DMS 273 (cell line): ENCODE data around the gene INSM2.

Experiments
- DNase-seq: peaks from one replicate; lab custom pipeline; 2025; ENCODE audit not compliant: unreplicated experiment; lab: John Stamatoyannopoulos, UW

Gene INSM2, protein sequence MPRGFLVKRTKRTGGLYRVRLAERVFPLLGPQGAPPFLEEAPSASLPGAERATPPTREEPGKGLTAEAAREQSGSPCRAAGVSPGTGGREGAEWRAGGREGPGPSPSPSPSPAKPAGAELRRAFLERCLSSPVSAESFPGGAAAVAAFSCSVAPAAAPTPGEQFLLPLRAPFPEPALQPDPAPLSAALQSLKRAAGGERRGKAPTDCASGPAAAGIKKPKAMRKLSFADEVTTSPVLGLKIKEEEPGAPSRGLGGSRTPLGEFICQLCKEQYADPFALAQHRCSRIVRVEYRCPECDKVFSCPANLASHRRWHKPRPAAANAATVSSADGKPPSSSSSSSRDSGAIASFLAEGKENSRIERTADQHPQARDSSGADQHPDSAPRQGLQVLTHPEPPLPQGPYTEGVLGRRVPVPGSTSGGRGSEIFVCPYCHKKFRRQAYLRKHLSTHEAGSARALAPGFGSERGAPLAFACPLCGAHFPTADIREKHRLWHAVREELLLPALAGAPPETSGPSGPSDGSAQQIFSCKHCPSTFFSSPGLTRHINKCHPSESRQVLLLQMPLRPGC

DNA sequence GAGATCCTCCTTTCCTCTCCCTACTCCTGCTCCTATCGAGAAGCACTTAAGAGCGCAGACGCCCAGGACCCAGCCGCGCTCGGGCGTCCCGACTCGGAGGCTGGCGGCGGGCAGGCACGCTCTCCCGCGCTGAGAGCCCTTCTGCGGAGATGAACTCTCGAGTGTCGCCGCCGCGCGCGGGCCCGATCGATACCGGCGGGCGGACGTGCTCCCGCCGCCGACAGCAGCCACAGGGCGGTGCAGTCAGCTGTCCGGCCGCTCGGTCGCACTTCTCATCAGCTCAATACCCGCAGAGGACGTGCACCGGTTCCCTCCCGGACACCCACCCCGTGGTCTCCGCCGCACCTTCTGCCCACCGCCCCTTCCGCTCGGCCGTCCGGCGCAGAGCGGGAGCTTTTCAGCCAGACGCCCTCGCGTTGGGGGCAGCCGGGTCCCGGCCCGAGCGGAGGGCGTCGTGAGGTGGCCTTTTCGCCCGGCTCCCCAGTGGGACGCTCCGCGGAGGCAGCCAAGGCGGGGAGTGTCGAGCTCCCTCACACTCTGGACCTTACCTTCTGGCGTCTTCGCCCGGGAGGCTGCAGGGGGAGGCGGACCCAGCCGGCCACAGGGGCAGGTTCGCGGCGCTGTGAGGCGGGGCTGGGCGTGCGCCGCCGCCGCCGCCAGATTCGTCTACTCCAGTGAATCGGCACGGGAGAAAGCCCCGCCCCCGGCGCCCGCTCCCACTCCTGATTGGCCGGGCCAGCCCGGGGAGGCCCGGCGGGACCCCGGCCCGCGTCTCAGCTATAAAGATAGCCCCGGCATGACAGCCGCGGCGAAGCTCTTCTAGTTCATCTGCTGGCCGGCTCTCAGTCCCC lies at the start of gene INSM2:
Gene INSM2, plus strand, starts transcription at position 808 of the 851 bp plus-strand sequence. CDS start 89 bp downstream, outside the sequence.
- DNase-seq, result peak; percentile 94

DNA sequence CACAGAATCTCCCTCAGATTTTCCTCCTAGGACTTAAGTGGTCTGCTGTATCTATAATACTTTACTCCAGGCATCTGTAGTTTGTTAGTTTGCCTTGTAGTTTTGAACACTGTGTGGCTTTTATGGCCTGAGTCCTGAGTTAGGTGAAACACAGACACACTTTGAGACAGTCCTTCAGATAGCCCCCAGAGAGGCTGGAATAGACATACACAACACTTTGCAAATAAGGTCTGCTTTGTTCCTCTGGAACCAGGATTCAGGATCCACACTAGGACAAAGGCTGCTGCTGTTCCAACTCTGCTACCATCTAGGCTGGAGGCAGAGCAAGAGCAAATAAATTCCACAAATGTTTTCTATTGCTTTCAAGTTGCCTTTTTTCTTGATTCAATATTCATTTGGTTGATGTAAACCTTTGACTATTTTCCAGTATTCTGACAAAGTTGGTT lies 41.4 kb upstream of the INSM2 start:
- DNase-seq, result no peak

DNA sequence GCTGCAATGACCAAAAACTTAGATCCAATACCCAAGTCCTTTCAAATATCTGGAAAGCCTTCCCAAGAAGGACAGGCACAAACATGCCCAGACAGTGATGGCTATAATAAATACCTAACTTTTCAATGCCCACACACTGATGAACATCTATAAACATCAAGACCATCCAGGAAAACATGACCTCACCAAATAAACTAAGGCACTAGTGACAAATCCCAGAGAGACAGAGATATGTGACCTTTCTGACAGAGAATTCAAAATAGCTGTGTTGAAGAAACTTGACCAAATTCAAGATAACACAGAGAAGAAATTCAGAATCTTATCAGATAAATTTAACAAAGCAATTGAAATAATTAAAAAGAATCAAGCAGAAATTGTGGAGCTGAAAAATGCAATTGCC lies 38.7 kb upstream of the INSM2 start:
- no peak for DNase-seq

DNA sequence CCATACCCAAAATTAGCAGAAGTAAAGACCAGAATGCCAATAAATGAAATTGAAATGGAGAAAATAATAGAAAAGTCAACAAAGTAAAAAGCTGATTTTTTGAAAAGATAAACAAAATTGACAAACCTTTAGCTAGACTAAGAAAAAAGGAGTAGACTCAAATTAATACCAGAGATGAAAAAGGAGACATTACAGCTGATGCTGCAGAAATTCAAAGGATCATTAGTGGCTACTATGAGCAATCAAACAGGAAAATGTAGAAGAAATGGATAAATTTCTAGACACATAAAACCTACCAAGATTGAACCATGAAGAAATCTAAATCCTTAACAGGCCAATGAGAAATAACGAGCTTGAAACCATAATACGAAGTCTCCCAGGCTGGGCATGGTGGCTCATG lies 34.8 kb upstream of the INSM2 start:
- DNase-seq, result no peak

DNA sequence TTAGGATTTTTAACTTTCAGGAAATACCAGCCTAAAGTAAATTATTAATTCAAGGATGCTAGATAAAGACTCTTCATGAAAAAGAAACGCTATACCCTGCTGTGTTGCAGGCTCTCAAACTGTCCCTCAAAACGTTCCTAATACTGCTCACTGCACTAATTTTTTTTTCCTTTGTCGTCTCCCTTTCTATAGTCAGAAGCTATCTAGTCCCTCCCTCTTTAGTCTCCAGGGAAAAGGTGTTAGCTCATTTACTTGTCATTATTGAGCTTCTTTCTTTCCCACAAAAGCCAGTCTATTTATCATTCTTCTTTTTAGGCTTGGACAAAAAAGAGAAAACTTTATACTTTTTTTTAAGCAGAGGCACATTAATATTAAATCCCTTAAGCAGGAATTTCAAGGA lies 30.3 kb upstream of the INSM2 start:
- no peak for DNase-seq

DNA sequence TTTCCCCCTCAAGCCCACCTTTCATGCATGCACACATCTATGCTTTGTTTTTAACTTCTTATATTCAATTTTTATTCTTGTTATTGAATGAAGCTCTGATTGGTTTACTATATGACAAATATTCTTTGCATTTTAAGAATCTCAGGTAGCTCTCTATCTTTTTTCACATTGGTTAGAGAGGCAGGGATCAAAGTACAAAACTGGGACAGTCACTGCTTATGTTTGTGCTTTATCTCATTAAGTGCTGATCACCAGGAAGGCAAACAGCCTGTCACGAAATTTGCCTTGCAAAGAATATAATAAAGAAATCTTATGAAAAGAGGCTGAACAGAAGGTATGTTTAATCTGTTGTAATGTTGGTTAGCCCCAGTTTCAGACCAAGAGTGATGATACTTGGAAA lies 29.7 kb upstream of the INSM2 start:
- DNase-seq, result no peak

DNA sequence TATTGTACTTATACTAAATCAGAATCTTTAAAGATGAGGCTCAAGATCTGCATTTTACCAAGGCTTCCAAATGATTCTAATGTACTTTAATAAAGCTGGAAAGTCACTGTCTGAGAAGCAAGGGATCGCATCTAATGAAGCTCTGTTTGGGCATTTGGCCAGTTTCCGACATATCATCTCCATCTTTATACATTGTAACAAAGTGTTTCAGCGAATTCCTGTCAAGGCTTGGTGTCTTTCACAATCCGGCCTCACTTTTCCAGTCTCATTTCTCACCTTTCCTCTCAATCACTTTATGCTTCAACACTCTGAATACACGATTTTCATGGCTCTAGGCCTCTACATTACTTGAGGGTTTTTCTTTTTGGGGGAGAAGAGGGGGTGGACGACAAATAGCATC lies 27.5 kb upstream of the INSM2 start:
- no peak for DNase-seq

DNA sequence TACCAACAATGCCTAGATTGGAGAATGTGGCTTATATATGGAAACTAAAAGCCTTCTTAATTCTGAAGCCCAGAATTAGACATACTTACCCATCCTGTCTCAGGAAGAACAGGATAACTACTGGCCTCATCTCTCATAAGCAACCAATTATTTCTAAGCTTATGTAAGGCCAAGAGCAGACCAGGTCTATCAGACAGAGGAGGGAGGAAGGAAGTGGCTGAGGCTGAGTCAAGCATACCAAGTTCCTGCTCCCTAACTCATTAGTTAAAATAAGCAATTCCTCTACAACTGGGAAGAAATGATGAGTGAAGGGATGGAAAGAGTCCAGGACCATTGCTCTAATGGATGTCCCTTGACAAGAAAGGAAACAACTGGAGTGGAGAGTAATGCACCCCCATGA lies 27.0 kb upstream of the INSM2 start:
- DNase-seq, result no peak

DNA sequence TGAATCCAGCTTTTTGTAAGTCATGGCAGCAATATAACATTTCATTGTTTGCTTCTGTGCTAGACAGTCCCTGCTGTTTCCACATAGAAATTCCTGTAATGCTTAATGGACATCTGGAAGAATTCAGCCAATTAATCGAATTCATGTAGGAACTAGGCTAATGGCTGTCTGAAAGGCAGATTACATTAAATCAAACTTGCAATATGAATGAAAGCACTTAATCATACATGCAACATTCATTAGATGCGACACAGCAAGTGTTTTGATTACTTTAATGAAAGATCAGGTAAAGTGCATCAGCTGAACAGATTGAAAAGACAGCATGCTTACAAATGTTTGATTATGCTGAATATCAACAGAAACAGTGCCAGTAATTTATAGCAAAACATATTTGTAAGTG lies 24.1 kb upstream of the INSM2 start:
- DNase-seq, result no peak

DNA sequence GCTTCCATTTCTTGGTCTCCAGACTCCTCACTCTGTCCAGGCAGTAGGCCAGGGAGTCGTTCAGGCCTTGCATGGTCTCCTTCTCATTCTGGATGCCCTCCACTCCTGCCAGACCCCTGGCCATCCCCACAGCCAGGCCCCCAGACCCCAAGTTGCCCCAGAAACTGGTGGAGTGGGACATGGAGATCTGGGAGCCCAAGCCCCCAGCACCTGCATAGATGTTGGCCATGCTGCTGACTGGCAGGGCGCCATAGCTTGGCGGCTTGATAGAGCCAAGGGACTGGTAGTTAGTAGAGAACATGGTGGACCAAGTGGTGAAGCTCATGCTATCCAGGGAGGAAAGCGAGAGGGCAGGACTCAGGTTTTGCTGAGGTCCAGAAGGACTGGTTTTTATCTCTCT lies 21.2 kb upstream of the INSM2 start:
- no peak for DNase-seq

DNA sequence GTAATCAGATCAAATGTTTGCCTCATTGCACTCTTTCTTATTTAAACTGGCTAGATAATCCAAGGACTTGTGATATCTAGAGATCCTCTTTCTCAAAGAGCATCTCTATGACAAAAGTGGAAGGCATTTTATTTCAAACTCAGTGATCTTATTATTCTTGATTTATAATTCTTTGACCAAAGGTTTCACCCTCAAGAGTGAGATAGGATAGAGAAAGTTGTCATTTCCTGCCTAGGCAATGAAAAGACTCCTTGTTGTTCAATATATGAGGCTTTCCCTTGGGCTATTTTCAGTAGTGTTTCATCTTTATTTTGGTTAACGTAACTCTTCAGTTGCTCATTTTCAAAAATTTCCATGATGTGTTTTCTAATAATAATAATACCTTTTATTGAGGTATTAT lies 18.0 kb upstream of the INSM2 start:
- no peak for DNase-seq

DNA sequence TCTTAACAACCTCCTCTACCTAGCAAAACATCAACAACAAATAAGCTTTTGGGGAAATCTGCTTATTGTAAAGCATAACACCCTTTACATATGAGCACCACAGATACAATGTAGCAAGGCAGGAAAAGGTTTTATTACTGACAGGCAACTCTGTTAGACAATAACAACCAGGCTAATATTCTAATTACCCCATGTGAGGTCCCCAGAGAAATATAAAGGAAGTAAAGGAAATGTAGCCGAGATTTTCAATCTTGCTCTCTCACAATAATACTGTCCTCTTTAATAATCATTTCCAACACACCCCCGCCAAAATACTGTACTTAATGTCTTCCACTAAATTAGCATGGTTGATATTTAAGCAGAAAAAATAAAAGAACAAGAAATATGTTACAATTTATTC lies 14.0 kb upstream of the INSM2 start:
- no peak for DNase-seq

DNA sequence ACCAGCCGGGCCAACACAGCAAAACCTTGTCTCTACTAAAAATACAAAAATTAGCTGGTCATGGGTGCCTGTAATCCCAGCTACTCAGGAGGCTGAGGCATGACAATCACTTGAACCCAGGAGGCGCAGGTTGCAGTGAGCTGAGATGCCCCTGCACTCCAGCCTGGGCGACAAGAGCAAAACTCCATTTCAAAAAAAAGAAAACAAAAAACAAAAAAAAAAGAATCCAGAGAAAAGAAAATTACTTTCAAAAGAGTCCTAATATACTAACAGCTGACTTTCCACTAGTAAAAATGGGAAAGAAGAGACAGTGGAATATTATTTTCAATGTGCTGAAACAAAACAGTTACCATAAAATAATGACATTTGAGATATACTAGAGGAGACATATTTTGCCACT lies 8.3 kb upstream of the INSM2 start:
- no peak for DNase-seq

DNA sequence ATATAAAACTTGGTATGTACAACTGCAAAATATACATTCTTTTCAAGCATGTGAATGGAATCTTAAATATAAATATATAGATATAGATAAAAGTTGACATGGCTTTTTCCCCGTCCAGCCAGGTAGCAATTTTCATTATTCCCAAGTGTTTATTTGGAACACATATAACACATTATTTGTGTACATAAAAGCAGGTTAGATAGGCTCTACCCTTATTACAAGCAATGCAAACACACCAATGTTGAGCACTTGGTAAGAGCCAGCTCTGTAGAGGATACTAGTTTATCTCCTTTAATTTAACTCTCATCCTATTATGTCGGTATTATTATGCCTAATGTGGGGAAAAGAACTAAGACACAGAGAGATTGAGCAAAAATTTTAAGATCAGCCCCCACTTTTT lies 7.0 kb upstream of the INSM2 start:
- no peak for DNase-seq

DNA sequence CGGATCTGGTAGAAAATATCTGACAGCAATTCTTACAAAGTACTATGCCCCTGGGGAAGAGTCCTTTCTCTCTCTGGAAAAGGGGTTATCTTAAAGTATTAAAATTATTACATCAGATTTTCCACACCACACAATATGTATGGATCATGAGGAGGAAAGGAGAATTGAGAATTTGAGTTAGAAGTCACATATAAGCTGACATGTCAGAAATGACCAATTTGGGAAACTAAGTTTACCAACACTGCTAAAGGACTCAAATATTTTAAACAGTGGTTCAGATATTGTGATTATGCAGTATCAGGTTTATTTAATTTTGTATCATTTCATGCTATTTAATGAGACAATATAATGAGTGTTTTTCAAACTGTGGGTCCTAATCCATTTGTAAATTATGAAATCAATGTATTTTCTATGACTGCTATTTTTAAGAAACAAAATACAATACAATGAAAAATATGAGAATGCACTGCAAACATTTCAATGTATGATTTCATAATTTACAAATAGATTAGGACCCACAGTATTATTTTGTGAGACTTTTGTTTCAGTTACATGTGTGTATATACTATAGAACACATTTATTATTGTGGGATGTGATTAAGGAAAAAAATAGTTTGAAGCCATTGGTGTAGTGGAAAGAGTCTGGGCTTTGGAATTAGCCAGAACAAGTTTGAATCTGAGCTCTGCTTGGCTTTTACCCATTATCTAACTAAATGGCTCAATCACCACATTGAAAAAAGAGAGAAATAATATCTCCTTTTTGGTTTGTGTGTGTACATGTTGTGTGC lies 1.8 kb upstream of the INSM2 start:
- DNase-seq, result no peak

DNA sequence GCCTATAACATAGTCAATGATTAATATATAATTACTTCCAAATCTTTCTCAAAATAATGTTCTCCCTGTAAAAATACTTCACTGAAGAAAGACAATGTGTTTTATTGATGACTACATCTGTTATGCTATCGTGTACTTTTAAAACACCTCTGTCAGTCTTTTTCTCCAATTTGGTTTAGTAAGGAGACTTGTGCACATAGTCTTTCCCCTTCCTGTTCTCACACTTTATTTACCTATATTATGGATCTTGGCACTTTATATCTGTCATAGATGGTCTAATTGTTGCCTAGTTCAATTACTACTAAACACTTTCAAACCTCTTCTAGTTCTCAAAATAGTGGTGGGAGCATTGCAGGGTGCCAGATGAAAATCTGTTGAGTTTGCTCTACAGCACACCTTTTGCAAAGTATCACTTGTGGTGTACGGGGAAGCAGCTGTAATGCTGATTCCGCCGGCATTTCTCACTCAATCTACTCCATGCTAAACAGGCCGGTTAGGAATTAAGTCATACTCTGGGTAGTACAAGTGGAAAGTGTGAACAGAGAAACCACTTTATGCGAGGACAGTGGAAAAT lies 1.1 kb upstream of the INSM2 start:
- DNase-seq, result no peak

DNA sequence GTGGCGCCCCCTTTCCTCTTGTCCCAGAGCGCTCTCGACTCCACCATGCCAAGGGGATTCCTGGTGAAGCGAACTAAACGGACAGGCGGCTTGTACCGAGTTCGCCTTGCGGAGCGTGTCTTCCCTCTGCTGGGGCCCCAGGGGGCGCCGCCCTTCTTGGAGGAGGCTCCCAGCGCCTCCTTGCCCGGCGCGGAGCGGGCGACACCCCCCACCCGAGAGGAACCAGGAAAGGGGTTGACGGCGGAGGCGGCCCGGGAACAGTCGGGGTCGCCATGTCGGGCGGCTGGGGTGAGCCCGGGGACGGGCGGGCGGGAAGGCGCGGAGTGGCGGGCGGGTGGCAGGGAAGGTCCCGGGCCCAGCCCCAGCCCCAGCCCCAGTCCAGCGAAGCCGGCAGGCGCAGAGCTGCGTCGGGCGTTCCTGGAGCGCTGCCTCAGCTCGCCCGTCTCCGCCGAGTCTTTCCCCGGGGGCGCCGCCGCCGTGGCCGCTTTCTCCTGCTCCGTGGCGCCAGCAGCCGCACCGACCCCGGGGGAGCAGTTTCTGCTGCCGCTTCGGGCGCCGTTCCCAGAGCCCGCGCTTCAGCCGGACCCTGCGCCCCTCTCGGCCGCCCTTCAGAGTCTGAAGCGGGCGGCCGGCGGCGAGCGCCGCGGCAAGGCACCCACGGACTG lies 376 bp downstream of the INSM2 start:
- DNase-seq, result peak; percentile 90

DNA sequence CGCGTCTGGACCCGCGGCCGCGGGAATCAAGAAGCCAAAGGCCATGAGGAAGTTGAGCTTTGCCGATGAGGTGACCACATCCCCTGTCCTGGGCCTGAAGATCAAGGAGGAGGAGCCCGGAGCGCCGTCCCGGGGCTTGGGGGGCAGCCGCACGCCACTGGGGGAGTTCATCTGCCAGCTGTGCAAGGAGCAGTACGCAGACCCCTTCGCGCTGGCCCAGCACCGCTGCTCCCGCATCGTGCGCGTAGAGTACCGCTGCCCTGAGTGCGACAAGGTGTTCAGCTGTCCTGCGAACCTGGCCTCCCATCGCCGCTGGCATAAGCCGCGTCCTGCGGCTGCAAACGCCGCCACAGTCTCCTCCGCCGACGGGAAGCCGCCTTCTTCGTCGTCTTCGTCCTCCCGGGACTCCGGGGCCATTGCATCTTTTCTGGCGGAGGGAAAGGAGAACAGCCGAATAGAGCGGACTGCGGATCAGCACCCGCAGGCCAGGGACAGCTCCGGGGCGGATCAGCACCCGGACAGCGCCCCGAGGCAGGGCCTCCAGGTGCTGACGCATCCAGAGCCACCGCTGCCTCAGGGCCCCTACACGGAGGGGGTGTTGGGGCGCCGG lies 1.0 kb downstream of the INSM2 start:
- peak; percentile 80 for DNase-seq

DNA sequence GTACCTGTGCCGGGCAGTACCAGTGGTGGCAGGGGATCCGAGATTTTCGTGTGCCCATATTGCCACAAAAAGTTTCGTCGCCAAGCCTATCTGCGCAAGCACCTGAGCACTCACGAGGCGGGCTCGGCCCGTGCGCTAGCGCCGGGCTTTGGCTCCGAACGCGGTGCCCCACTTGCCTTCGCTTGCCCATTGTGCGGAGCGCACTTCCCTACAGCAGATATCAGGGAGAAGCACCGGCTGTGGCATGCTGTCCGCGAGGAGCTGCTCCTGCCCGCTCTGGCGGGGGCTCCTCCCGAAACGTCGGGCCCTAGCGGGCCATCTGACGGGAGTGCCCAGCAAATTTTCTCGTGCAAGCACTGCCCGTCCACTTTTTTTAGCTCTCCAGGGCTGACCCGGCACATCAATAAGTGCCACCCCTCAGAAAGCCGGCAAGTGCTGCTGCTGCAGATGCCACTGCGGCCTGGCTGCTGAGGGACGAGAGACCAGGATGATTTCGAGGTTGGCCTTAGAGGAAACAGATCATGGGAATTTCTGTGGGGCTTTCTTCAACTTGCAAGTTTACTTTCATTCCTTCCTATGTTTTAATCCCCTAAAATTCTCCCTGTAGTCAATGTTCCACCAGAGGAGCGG lies 1.6 kb downstream of the INSM2 start:
- peak; percentile 77 for DNase-seq
